Chondrocyte (in vitro differentiated cells): ENCODE measurements around the gene SLC24A4. TPM values are rescaled to one million over a fixed set of nuclear protein-coding genes. Genes with fewer than 3 reads are reported as not detected.
A peak's percentile ranks its signal among the peaks of the same experiment; 100 is the strongest.

ENCODE experiments used
- DNase-seq: peaks from one replicate; pipeline ENCODE4 v3.0.0; 2021; ENCODE audit warnings: mixed read lengths, low spot score
- H3K27ac Mint-ChIP-seq: one replicate; pipeline ENCODE4 v1.8.0; 2021; ENCODE audit warnings: mild to moderate bottlenecking, moderate library complexity, mixed read lengths; ENCODE audit not compliant: unreplicated experiment
- H3K27me3 Mint-ChIP-seq: 2 replicates; pipeline ENCODE4 v1.8.0; 2021; ENCODE audit warnings: low read depth, mixed read lengths
- H3K36me3 Mint-ChIP-seq: 2 replicates; pipeline ENCODE4 v1.8.0; 2021; ENCODE audit warnings: low read depth, mixed read lengths
- H3K4me1 Mint-ChIP-seq: 2 replicates; pipeline ENCODE4 v1.8.0; 2021; ENCODE audit warnings: low read depth, mild to moderate bottlenecking, mixed read lengths
- H3K4me3 Mint-ChIP-seq: one replicate; pipeline ENCODE4 v1.8.0; 2021; ENCODE audit warnings: mild to moderate bottlenecking, moderate library complexity, mixed read lengths; ENCODE audit not compliant: unreplicated experiment
- H3K9me3 Mint-ChIP-seq: 2 replicates; pipeline ENCODE4 v1.8.0; 2021; ENCODE audit warnings: low read depth, mixed read lengths
- CTCF ChIP-seq: fragments of 200-600 bp; sonication (generic); IDR thresholded peaks from 2 replicates; pipeline ENCODE4 v1.5.0; 2021; ENCODE audit warnings: antibody characterized with exemption, mild to moderate bottlenecking, moderate library complexity
- total RNA-seq: library from RNA; stranded (reverse); gene quantifications from 3 replicates; pipeline ENCODE4 v1.2.1, GENCODE V29; 2021

The SLC24A4 gene
- total RNA-seq, 1 donor from 2014 or later, result 0.37 TPM

DNA sequence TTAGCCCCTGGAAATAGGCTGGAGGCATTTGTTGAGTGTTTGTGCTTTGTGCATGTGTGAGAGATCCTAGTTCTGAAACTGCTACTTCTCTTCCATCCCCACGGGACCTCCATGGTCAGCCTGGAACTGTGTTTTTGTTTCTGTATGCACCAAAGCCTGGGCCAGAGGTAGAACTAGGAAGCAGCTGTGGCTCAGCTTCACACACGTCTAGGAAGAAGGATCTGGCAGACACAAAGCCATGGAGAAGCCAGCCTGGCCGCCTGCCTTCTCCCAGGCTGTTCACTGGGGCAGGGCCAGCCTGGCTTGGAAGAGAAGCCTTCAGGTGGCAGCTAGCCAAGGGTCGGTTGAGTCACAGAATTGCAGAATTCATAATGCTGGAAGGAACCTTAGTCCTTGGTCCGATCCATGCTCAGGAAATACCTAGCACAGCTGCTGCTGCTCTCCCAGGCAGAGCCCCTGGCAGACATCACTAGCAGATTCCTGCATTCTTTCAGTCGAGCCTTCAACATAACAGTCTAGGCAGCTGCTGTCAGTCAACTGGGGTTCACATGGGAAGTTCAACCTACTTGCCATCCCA is 217.6 kb downstream of the SLC24A4 start:
- H3K4me3 Mint-ChIP-seq, result peak overlapping the region; percentile 5
- H3K4me1 Mint-ChIP-seq, result peaks cover 55% of the 10 kb centered on the region
- no peaks in the 10 kb centered on the region for H3K27me3 Mint-ChIP-seq
- peaks cover 2% of the 10 kb centered on the region for H3K9me3 Mint-ChIP-seq
- no peak for DNase-seq
- H3K36me3 Mint-ChIP-seq, result no peaks in the 10 kb centered on the region
- H3K27ac Mint-ChIP-seq, result peak overlapping the region; percentile 95
- TF ChIP-seq CTCF, result no peak

DNA sequence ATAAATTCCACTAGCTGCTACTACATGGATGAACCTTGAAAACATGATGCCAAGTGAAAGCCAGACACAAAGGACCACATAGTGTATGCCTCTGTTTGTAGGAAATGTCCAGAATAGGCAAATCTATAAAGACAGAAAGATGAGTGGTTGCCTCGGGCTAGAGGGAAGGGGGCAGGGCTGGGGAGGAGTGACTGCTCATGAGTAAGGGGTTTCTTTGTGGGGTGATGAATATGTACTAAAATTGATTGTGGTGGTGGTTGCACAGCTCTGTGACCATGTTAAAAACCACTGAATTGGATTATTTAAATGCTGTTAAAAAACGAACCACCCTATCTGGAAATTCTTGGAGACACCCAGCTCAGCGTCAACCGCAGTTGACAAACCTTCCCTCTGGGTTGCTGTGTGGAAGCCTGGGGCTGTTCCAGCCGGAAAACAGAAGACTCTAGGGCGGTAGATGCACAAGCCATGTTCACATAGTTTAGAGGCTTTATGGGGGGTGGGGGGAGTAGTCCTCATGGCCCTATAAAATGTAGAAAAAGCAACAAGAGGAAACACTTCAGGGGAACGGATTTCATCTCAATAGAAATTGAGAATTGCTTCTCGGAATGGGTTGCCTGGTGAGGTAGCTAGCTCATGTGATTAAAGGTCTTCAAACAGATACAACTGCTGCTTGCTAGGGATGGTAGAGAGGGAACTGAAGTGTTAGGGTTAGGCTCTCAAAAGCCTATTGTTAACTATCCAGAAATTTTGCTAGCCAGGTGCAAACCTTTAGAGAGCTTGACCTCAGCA is 220.0 kb downstream of the SLC24A4 start:
- Mint-ChIP-seq H3K27me3 (no peaks in the 10 kb centered on the region), H3K4me3 (no peak overlapping the region), H3K27ac (peak overlapping the region; percentile 33), H3K4me1 (peaks cover 46% of the 10 kb centered on the region), H3K9me3 (peaks cover 2% of the 10 kb centered on the region), H3K36me3 (no peaks in the 10 kb centered on the region)
- DNase-seq, result no peak
- no peak for TF ChIP-seq CTCF

GRCh38 chr14:92544051-92544720 is 221.2 kb downstream of the SLC24A4 start:
- Mint-ChIP-seq H3K36me3 (no peaks in the 10 kb centered on the region), H3K27me3 (no peaks in the 10 kb centered on the region), H3K9me3 (peaks cover 2% of the 10 kb centered on the region), H3K4me3 (no peak overlapping the region), H3K4me1 (peaks cover 37% of the 10 kb centered on the region), H3K27ac (no peak overlapping the region)
- no peak for DNase-seq
- TF ChIP-seq CTCF, result no peak

DNA sequence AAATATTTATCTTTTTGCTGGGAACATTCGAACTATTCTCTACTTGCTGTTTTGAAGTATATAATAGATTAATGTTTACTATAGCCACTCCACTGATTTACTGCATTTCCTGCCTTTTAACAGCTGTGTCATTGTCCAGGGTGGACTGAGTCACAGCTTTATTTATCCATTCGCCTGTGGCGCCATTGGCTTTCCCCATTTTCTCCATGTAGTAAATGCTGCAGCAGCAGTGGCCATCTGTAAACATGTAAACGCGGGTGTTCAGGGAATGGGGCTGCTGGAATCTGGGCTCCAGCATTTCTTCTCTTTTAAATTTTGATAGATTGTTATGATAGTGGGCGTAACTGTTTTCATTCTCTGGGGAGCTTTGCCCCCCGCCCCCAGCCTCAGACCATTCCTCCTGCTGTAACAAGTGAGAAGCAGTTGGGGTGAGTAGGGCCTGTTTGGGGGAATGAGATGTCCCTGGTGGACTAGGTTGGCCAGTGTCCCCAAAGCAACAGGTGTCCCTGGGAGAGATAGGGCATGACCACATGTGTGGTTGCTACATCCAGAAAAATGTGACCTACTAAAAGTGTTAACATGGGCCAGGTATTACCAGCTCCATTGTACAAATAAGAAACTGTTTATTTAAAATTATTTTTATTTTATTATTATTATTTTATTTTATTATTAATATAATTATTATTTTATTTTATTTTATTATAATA is 223.5 kb downstream of the SLC24A4 start:
- peaks cover 26% of the 10 kb centered on the region for H3K4me1 Mint-ChIP-seq
- no peak overlapping the region for H3K4me3 Mint-ChIP-seq
- no peak for TF ChIP-seq CTCF
- H3K36me3 Mint-ChIP-seq, result no peaks in the 10 kb centered on the region
- no peaks in the 10 kb centered on the region for H3K27me3 Mint-ChIP-seq
- no peak overlapping the region for H3K27ac Mint-ChIP-seq
- no peak for DNase-seq
- H3K9me3 Mint-ChIP-seq, result no peaks in the 10 kb centered on the region
